HCT116 (cell line): ENCODE data around the gene ELP5. TPM values are rescaled to one million over a fixed set of nuclear protein-coding genes. Genes with fewer than 3 reads are reported as not detected.
A peak's percentile ranks its signal among the peaks of the same experiment; 100 is the strongest.

Experiments
- ATAC-seq: fragments of 200-7000 bp; cut with Tn5 transposase; 2 replicates; pipeline ENCODE4 v1.9.1; 2020; ENCODE audit warnings: mild to moderate bottlenecking, moderate library complexity
- BruUV-seq: library from RNA; stranded (reverse); fragments of 400-500 nt; replicated peaks from 2 replicates; lab custom pipeline; 2021; lab: Mats Ljungman, UMichigan
- CTCF ChIA-PET: fragments of 300-600 bp; sonication (Branson Sonifier 250); formaldehyde crosslinking; loops from one replicate; lab custom pipeline; 2021; ENCODE audit warnings: antibody characterized with exemption; lab: Charles Lee
- POLR2A ChIA-PET: fragments of 300-600, 350-600 bp; sonication (Branson Sonifier 250); formaldehyde crosslinking; loops from one replicate; lab custom pipeline; 2021; ENCODE audit warnings: antibody characterized with exemption; lab: Charles Lee
- RAD21 ChIA-PET, 2 experiments: fragments of 300-600 bp; sonication (Branson Sonifier 250); formaldehyde crosslinking; loops; one replicate each; lab custom pipeline; 2023; ENCODE audit warnings: low total read pairs in 2 of 2; ENCODE audit not compliant: uncharacterized antibody in 2 of 2, unreplicated experiment in 2 of 2, low non-redundant PET in 1 of 2; lab: Charles Lee
- DNase-seq: peaks from one replicate; pipeline ENCODE4 v3.0.0-alpha.2; 2010; ENCODE audit warnings: low read depth, low spot score
- H2AFZ ChIP-seq: fragments of 200-600 bp; shearing (Covaris generic), sonication (generic); 2 replicates; pipeline ENCODE4 v1.6.1; 2017; ENCODE audit warnings: low read depth, mixed run types, mixed read lengths, antibody characterized with exemption, low read length; ENCODE audit not compliant: poor library complexity, severe bottlenecking
- H3K27ac ChIP-seq: 2 replicates; pipeline ENCODE4 v1.5.1; 2012; ENCODE audit warnings: low read depth, low read length
- H3K27me3 ChIP-seq: fragments of 200-600 bp; sonication (generic); 2 replicates; pipeline ENCODE4 v1.6.1; 2016; ENCODE audit warnings: mixed run types, low read length, mixed read lengths; ENCODE audit not compliant: insufficient read depth
- H3K36me3 ChIP-seq, 2 experiments: fragments of 200-500 bp in 1 of 2; fragments of 200-600 bp in 1 of 2; sonication (Bioruptor generic) in 1 of 2; sonication (generic) in 1 of 2; 2 replicates each; pipeline versions ENCODE4 v1.5.1 to v1.6.1; 2014 to 2016; ENCODE audit warnings: low read length in 2 of 2, inconsistent platforms in 1 of 2, mixed read lengths in 1 of 2, mixed run types in 1 of 2; ENCODE audit not compliant: insufficient read depth in 2 of 2, control insufficient read depth in 1 of 2
- H3K4me1 ChIP-seq, 2 experiments: fragments of 200-600 bp in 1 of 2; sonication (generic) in 1 of 2; 2 replicates each; pipeline versions ENCODE4 v1.5.1 to v1.6.1; 2012 to 2017; ENCODE audit warnings: low read length in 2 of 2, inconsistent platforms in 1 of 2, mild to moderate bottlenecking in 1 of 2, mixed read lengths in 1 of 2, mixed run types in 1 of 2, moderate library complexity in 1 of 2; ENCODE audit not compliant: insufficient read depth in 2 of 2, control insufficient read depth in 1 of 2
- H3K4me2 ChIP-seq: fragments of 200-600 bp; sonication (generic); 2 replicates; pipeline ENCODE4 v1.6.1; 2017; ENCODE audit warnings: mixed run types, low read length, mixed read lengths
- H3K4me3 ChIP-seq, 2 experiments: fragments of 200-600 bp in 1 of 2; sonication (generic) in 1 of 2; replicated peaks in 1 of 2; 2 replicates each; pipeline ENCODE4 v1.5.1; 2011 to 2016; ENCODE audit warnings: low read length in 2 of 2, control low read depth in 1 of 2, low read depth in 1 of 2, mild to moderate bottlenecking in 1 of 2, mixed read lengths in 1 of 2, mixed run types in 1 of 2
- H3K79me2 ChIP-seq: fragments of 200-600 bp; sonication (generic); 2 replicates; pipeline ENCODE4 v1.6.1; 2017; ENCODE audit warnings: mild to moderate bottlenecking, mixed run types, low read length, moderate library complexity, mixed read lengths; ENCODE audit not compliant: insufficient read depth
- H3K9ac ChIP-seq: fragments of 200-600 bp; sonication (generic); 2 replicates; pipeline ENCODE4 v1.6.1; 2016; ENCODE audit warnings: low read length, mixed read lengths
- H3K9me2 ChIP-seq: fragments of 200-600 bp; sonication (generic), shearing (Covaris generic); 2 replicates; pipeline ENCODE4 v1.6.1; 2017; ENCODE audit warnings: mixed run types, mild to moderate bottlenecking, moderate library complexity; ENCODE audit not compliant: insufficient read depth
- H3K9me3 ChIP-seq, 2 experiments: fragments of 200-500 bp in 1 of 2; fragments of 200-600 bp in 1 of 2; sonication (Bioruptor generic) in 1 of 2; sonication (generic) in 1 of 2; 2 replicates each; pipeline ENCODE4 v1.6.1; 2014 to 2017; ENCODE audit warnings: low read length in 2 of 2, mixed read lengths in 2 of 2, inconsistent platforms in 1 of 2, low read depth in 1 of 2, mild to moderate bottlenecking in 1 of 2, mixed run types in 1 of 2, moderate library complexity in 1 of 2; ENCODE audit not compliant: control insufficient read depth in 1 of 2, insufficient read depth in 1 of 2
- H4K20me1 ChIP-seq: fragments of 200-600 bp; sonication (generic), shearing (Covaris generic); 2 replicates; pipeline ENCODE4 v1.6.1; 2017; ENCODE audit warnings: mixed run types, mild to moderate bottlenecking, moderate library complexity; ENCODE audit not compliant: insufficient read depth
- CBX3 ChIP-seq: IDR thresholded peaks from 2 replicates; pipeline ENCODE4 v1.6.1; 2012; ENCODE audit warnings: low read depth
- EGR1 ChIP-seq: IDR thresholded peaks from 2 replicates; pipeline ENCODE4 v1.6.1; 2012; ENCODE audit warnings: low read depth
- EZH2phosphoT487 ChIP-seq: fragments of 200-600 bp; IDR thresholded peaks from 2 replicates; pipeline ENCODE4 v1.6.1; 2018; ENCODE audit warnings: antibody characterized with exemption, borderline replicate concordance
- FOSL1 ChIP-seq: IDR thresholded peaks from 2 replicates; pipeline ENCODE4 v1.6.1; 2012; ENCODE audit warnings: low read depth
- JUND ChIP-seq: IDR thresholded peaks from 2 replicates; pipeline ENCODE4 v1.6.1; 2012
- POLR2A ChIP-seq: IDR thresholded peaks from 2 replicates; pipeline ENCODE4 v1.7.0; 2011; ENCODE audit warnings: borderline replicate concordance; ENCODE audit not compliant: insufficient read depth, insufficient read length; ENCODE audit errors: extremely low read depth
- POLR2AphosphoS5 ChIP-seq: IDR thresholded peaks from 2 replicates; pipeline ENCODE4 v1.6.1; 2011; ENCODE audit warnings: mild to moderate bottlenecking, low read depth, low read length, moderate library complexity
- RAD21 ChIP-seq: IDR thresholded peaks from 2 replicates; pipeline ENCODE4 v1.6.1; 2012; ENCODE audit warnings: low read depth, mild to moderate bottlenecking
- SIN3A ChIP-seq: IDR thresholded peaks from 2 replicates; pipeline ENCODE4 v1.6.1; 2012; ENCODE audit warnings: low read depth
- TCF7L2 ChIP-seq: IDR thresholded peaks from 2 replicates; pipeline ENCODE4 v1.7.0; 2011; ENCODE audit warnings: borderline replicate concordance, inconsistent platforms; ENCODE audit not compliant: insufficient read depth, insufficient read length; ENCODE audit errors: extremely low read depth
- YY1 ChIP-seq: IDR thresholded peaks from 2 replicates; pipeline ENCODE4 v1.6.1; 2011; ENCODE audit warnings: low read length, low read depth, moderate library complexity, mild to moderate bottlenecking; ENCODE audit not compliant: insufficient replicate concordance; ENCODE audit errors: extremely low read depth
- ZBTB33 ChIP-seq: IDR thresholded peaks from 2 replicates; pipeline ENCODE4 v1.6.1; 2011; ENCODE audit warnings: mild to moderate bottlenecking, low read length, moderate library complexity; ENCODE audit not compliant: insufficient replicate concordance; ENCODE audit errors: extremely low read depth
- ZNF274 ChIP-seq: fragments of 200-500 bp; sonication (Bioruptor generic); IDR thresholded peaks from 2 replicates; pipeline ENCODE4 v1.6.1; 2014; ENCODE audit warnings: mild to moderate bottlenecking, low read depth, low read length, inconsistent platforms
- intact Hi-C: fragments of 100-400 bp; cut with micrococcal nuclease; formaldehyde crosslinking; loops from 2 replicates; pipeline ENCODE4 v1.10.0; 2022
- total RNA-seq: library from RNA; stranded (reverse); gene quantifications from one replicate; pipeline ENCODE4 v1.2.1, GENCODE V29; 2021; ENCODE audit not compliant: unreplicated experiment
- TF ChIP-seq, protein P1 (sequence below): IDR thresholded peaks from 2 replicates; pipeline ENCODE4 v1.6.1; 2012; ENCODE audit warnings: low read depth

The ELP5 gene
- total RNA-seq, 1 experiment from 2014 or later: 81.7 TPM

- TF ChIP-seq, protein P1, sequence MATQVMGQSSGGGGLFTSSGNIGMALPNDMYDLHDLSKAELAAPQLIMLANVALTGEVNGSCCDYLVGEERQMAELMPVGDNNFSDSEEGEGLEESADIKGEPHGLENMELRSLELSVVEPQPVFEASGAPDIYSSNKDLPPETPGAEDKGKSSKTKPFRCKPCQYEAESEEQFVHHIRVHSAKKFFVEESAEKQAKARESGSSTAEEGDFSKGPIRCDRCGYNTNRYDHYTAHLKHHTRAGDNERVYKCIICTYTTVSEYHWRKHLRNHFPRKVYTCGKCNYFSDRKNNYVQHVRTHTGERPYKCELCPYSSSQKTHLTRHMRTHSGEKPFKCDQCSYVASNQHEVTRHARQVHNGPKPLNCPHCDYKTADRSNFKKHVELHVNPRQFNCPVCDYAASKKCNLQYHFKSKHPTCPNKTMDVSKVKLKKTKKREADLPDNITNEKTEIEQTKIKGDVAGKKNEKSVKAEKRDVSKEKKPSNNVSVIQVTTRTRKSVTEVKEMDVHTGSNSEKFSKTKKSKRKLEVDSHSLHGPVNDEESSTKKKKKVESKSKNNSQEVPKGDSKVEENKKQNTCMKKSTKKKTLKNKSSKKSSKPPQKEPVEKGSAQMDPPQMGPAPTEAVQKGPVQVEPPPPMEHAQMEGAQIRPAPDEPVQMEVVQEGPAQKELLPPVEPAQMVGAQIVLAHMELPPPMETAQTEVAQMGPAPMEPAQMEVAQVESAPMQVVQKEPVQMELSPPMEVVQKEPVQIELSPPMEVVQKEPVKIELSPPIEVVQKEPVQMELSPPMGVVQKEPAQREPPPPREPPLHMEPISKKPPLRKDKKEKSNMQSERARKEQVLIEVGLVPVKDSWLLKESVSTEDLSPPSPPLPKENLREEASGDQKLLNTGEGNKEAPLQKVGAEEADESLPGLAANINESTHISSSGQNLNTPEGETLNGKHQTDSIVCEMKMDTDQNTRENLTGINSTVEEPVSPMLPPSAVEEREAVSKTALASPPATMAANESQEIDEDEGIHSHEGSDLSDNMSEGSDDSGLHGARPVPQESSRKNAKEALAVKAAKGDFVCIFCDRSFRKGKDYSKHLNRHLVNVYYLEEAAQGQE: no peak
- TF ChIP-seq EGR1 (no peak), TCF7L2 (no peak), RAD21 (no peak), YY1 (no peak), ZNF274 (no peak), FOSL1 (no peak), EZH2phosphoT487 (no peak)
These were observed 27.9 kb upstream of the ELP5 start (continued) for GRCh38 chr17:7224110-7224509.

GRCh38 chr17:7224661-7225111 lies 27.3 kb upstream of the ELP5 start:
- 0 out of 2 replicates have a peak overlapping the region, but pooled peaks have one; percentile 32 for H3K27ac ChIP-seq
- no peaks in the 10 kb centered on the region for H3K9me3 ChIP-seq
- H3K27me3 ChIP-seq: no peaks in the 10 kb centered on the region
- POLR2A ChIA-PET: no interaction called here
- no peak overlapping the region for H3K9ac ChIP-seq
- H3K79me2 ChIP-seq: peaks cover 36% of the 10 kb centered on the region
- H3K9me2 ChIP-seq: no peaks in the 10 kb centered on the region
- H3K4me1 ChIP-seq: peaks cover 4 to 13% of the 10 kb centered on the region in 2 experiments; a peak in 3 of 4 replicates
- no peaks in the 10 kb centered on the region for H4K20me1 ChIP-seq
- no peak overlapping the region for H3K4me2 ChIP-seq
- intact Hi-C loops: no loop called here
- RAD21 ChIA-PET: interaction anchor here in 1 of 2 experiments (0.6 kb wide), 1 partner anchor 13 kb away, joined by 4 read pairs; no protein-coding TSS in a partner anchor
- ATAC-seq (no peak), DNase-seq (no peak)
- peaks cover 52 to 68% of the 10 kb centered on the region in 2 experiments for H3K36me3 ChIP-seq
- TF ChIP-seq SIN3A: no peak
- no peak for TF ChIP-seq ZBTB33
- TF ChIP-seq ZNF274: no peak
- TF ChIP-seq EGR1: no peak
- no peak for TF ChIP-seq JUND
- no peak for TF ChIP-seq POLR2AphosphoS5
- TF ChIP-seq YY1: no peak
- TF ChIP-seq POLR2A: no peak
- TF ChIP-seq, protein P1: no peak
- no peak for TF ChIP-seq CBX3
- TF ChIP-seq TCF7L2: no peak
- H2AFZ ChIP-seq: no peak overlapping the region
- CTCF ChIA-PET: no interaction called here
- no TSS peak for BruUV-seq
- H3K4me3 ChIP-seq: no peak overlapping the region
